Skin of body (tissue), 2 donors: ENCODE data around the gene FPR1. TPM values are rescaled to one million over a fixed set of nuclear protein-coding genes. Genes with fewer than 3 reads are reported as not detected.

Source experiments
- DNase-seq: peaks from one replicate; lab custom pipeline; 2025; lab: John Stamatoyannopoulos, UW
- total RNA-seq: library from RNA; depleted of rRNA; stranded (reverse); fragments of >200 nt; gene quantifications from one replicate; pipeline ENCODE4 v1.2.3, GENCODE V29; 2014

Gene FPR1
- total RNA-seq, 1 donor from 2014 or later: 9.5 TPM

GRCh38 chr19:51706296-51706695 is 45.4 kb downstream of the FPR1 start:
- no peak for DNase-seq

- no peak for DNase-seq
Observed at GRCh38 chr19:51704626-51705025, 47.1 kb downstream of the FPR1 start.

GRCh38 chr19:51703575-51704515 is 47.8 kb downstream of the FPR1 start:
- peak; percentile 95 for DNase-seq

- no peak for DNase-seq
Observed at GRCh38 chr19:51702825-51703574, 48.7 kb downstream of the FPR1 start.

GRCh38 chr19:51702103-51702824 is 49.4 kb downstream of the FPR1 start:
- DNase-seq: no peak

- DNase-seq: no peak
Observed at GRCh38 chr19:51701468-51702100, 50.1 kb downstream of the FPR1 start.

GRCh38 chr19:51699170-51699569 is 52.5 kb downstream of the FPR1 start:
- DNase-seq: no peak

GRCh38 chr19:51698296-51698695 is 53.4 kb downstream of the FPR1 start:
- no peak for DNase-seq

- DNase-seq: no peak
Observed at GRCh38 chr19:51697169-51697776, 54.4 kb downstream of the FPR1 start.

- no peak for DNase-seq
Observed at GRCh38 chr19:51696606-51697005, 55.1 kb downstream of the FPR1 start.

Other genes starting within 250 kb of the FPR1 start
- 1.6 TPM for gene SIGLEC6, start 220.2 kb downstream of the FPR1 start, total RNA-seq
- gene ZNF175, start 180.6 kb downstream of the FPR1 start, total RNA-seq: 4.8 TPM
- 1.4 TPM for gene SIGLEC5, start 121.5 kb downstream of the FPR1 start, total RNA-seq
- gene SIGLEC14, start 105.1 kb downstream of the FPR1 start, total RNA-seq: 1.6 TPM
- gene SPACA6, start 58.5 kb downstream of the FPR1 start, total RNA-seq: 5.3 TPM
- 2.0 TPM for gene HAS1, start 27.9 kb downstream of the FPR1 start, total RNA-seq
- gene FPR2, start 9.3 kb upstream of the FPR1 start, total RNA-seq: 4.0 TPM
- gene FPR3, start 43.3 kb upstream of the FPR1 start, total RNA-seq: 2.2 TPM
- gene ZNF577, start 136.1 kb upstream of the FPR1 start, total RNA-seq: 16.3 TPM
- gene ZNF649, start 153.1 kb upstream of the FPR1 start, total RNA-seq: 21.1 TPM
- 5.6 TPM for gene ZNF613, start 175.6 kb upstream of the FPR1 start, total RNA-seq
- gene ZNF350, start 235.0 kb upstream of the FPR1 start, total RNA-seq: 11.5 TPM